K562 (cell line): ENCODE measurements around the gene TAF3. TPM values are rescaled to one million over a fixed set of nuclear protein-coding genes. Genes with fewer than 3 reads are reported as not detected.

ENCODE experiments used
- ATAC-seq: fragments of 200-7000 bp; cut with Tn5 transposase; 3 replicates; pipeline ENCODE4 v1.9.1; 2020; ENCODE audit warnings: moderate library complexity
- BruUV-seq: library from RNA; stranded (reverse); fragments of 400-500 nt; replicated peaks from 2 replicates; lab custom pipeline; 2021; lab: Mats Ljungman, UMichigan
- CTCF ChIA-PET: fragments of 300-600 bp; formaldehyde crosslinking; extraction: SDS; loops from one replicate; lab custom pipeline; 2021; ENCODE audit warnings: low intra/inter-chr PET ratio; lab: Yijun Ruan, JAX
- POLR2A ChIA-PET: fragments of 300-600, 350-650 bp; sonication (Branson Sonifier 250); formaldehyde crosslinking; extraction: SDS; loops from one replicate; lab custom pipeline; 2021; ENCODE audit warnings: antibody characterized with exemption, inconsistent platforms; lab: Yijun Ruan, JAX
- DNase-seq, 4 experiments: peaks; one replicate each; pipeline versions ENCODE4 v3.0.0 to v3.0.0-alpha.2; 2011 to 2018; ENCODE audit warnings: low spot score in 3 of 4, mixed read lengths in 3 of 4; ENCODE audit errors: extremely low read depth in 1 of 4
- FAIRE-seq: peaks from 2 replicates; lab custom pipeline; 2011; peaks lifted over from hg19 to GRCh38; lab: Jason Lieb, UNC
- H2AFZ ChIP-seq: 2 replicates; pipeline ENCODE4 v1.6.0; 2011; ENCODE audit warnings: low read depth, low read length, control low read depth, inconsistent platforms
- H3K27ac ChIP-seq: fragments of 200-600 bp; 3 replicates; pipeline ENCODE4 v1.8.0; 2011; ENCODE audit warnings: low read depth, mild to moderate bottlenecking, control low read depth, inconsistent platforms, low read length, moderate library complexity, mixed read lengths; ENCODE audit errors: extremely low read depth
- H3K27me3 ChIP-seq, 2 experiments: fragments of 300-600 bp in 1 of 2; 2 replicates in 1 of 2; 3 replicates in 1 of 2; pipeline versions ENCODE4 v1.6.0 to v1.8.0; 2011; ENCODE audit warnings: inconsistent platforms in 2 of 2, low read length in 2 of 2, mild to moderate bottlenecking in 1 of 2, mixed read lengths in 1 of 2, moderate library complexity in 1 of 2; ENCODE audit not compliant: control insufficient read depth in 2 of 2, insufficient read depth in 2 of 2
- H3K36me3 ChIP-seq: fragments of 300-600 bp; 3 replicates; pipeline ENCODE4 v1.8.0; 2011; ENCODE audit warnings: mild to moderate bottlenecking, low read length, inconsistent platforms; ENCODE audit not compliant: control insufficient read depth, insufficient read depth
- H3K4me1 ChIP-seq, 2 experiments: fragments of 200-600 bp in 1 of 2; replicated peaks in 1 of 2; 2 replicates in 1 of 2; 3 replicates in 1 of 2; pipeline versions ENCODE4 v1.5.1 to v1.8.0; 2011; ENCODE audit warnings: inconsistent platforms in 2 of 2, low read length in 2 of 2, mild to moderate bottlenecking in 1 of 2, mixed read lengths in 1 of 2, moderate library complexity in 1 of 2; ENCODE audit not compliant: control insufficient read depth in 2 of 2, insufficient read depth in 2 of 2
- H3K4me2 ChIP-seq: 2 replicates; pipeline ENCODE4 v1.6.1; 2011; ENCODE audit warnings: low read length, control low read depth, inconsistent platforms, mixed read lengths; ENCODE audit not compliant: insufficient read depth
- H3K4me3 ChIP-seq: fragments of 200-600 bp; sonication (generic), shearing (Covaris generic); 2 replicates; pipeline ENCODE4 v1.5.1; 2016; ENCODE audit warnings: control low read depth, inconsistent platforms
- H3K79me2 ChIP-seq: fragments of 200-600 bp; 3 replicates; pipeline ENCODE4 v1.8.0; 2011; ENCODE audit warnings: low read length, inconsistent platforms; ENCODE audit not compliant: control insufficient read depth, insufficient read depth
- H3K9ac ChIP-seq, 2 experiments: 2 replicates each; pipeline versions ENCODE4 v1.6.0 to v1.6.1; 2011; ENCODE audit warnings: low read depth in 2 of 2, low read length in 2 of 2, control low read depth in 1 of 2, inconsistent platforms in 1 of 2, mild to moderate bottlenecking in 1 of 2, mixed read lengths in 1 of 2; ENCODE audit not compliant: insufficient read depth in 1 of 2
- H3K9me1 ChIP-seq: one replicate; pipeline ENCODE4 v1.6.0; 2011; ENCODE audit warnings: inconsistent platforms, mild to moderate bottlenecking, low read length, moderate library complexity; ENCODE audit not compliant: control insufficient read depth, insufficient read depth
- H3K9me3 ChIP-seq: replicated peaks from 2 replicates; pipeline ENCODE4 v1.5.1; 2011; ENCODE audit warnings: low read depth, low read length, inconsistent platforms; ENCODE audit not compliant: control insufficient read depth, insufficient read depth
- H4K20me1 ChIP-seq: replicated peaks from 2 replicates; pipeline ENCODE4 v1.6.1; 2011; ENCODE audit warnings: low read length, inconsistent platforms, mixed read lengths; ENCODE audit not compliant: control insufficient read depth, insufficient read depth
- CBFA2T2 ChIP-seq: fragments of 450-650 bp; conservative IDR thresholded peaks from 2 replicates; pipeline ENCODE4 v1.6.1; 2017; ENCODE audit warnings: mild to moderate bottlenecking
- HMGXB4 ChIP-seq: sonication (generic); formaldehyde crosslinking; IDR thresholded peaks from 2 replicates; pipeline ENCODE4 v1.8.1; 2023; ENCODE audit warnings: mild to moderate bottlenecking, missing genetic modification reagents
- PKNOX1 ChIP-seq: fragments of 450-650 bp; IDR thresholded peaks from 2 replicates; pipeline ENCODE4 v1.6.1; 2016
- PURB ChIP-seq: sonication (generic); formaldehyde crosslinking; IDR thresholded peaks from 2 replicates; pipeline ENCODE4 v1.9.0; 2021; ENCODE audit warnings: low read depth, mild to moderate bottlenecking, missing genetic modification reagents
- RFX1 ChIP-seq: fragments of 450-650 bp; IDR thresholded peaks from 2 replicates; pipeline ENCODE4 v1.6.1; 2016; ENCODE audit warnings: mild to moderate bottlenecking, moderate library complexity
- WGBS: fragments of 100-300 bp; shearing (Covaris generic); methylation state at CpG from one replicate; pipeline ENCODE4 v1.1.6; 2016; ENCODE audit warnings: low coverage, mixed read lengths; ENCODE audit not compliant: insufficient coverage; ENCODE audit errors: missing lambda C conversion rate; 5-methylcytosine and 5-hydroxymethylcytosine counted together
- in situ Hi-C: fragments of 300-500 bp; cut with MboI; formaldehyde crosslinking; loops from 4 replicates; pipeline ENCODE4 v1.15.0; 2018; ENCODE audit warnings: inconsistent platforms, mixed read lengths
- intact Hi-C: fragments of 100-400 bp; cut with micrococcal nuclease; formaldehyde crosslinking; loops from 2 replicates; pipeline ENCODE4 v1.14.2; 2022
- polyA plus RNA-seq, 8 experiments: library from polyadenylated mRNA; depleted of rRNA in 4 of 8; stranded (reverse) in 5 of 8; unstranded in 3 of 8; fragments of >200 nt; fragmentation: Nextera tagmentation in 2 of 8; fragmentation: Illumina TruSeq in 1 of 8; extraction: Ambion mirVana in 2 of 8; extraction: Trizol in 1 of 8; gene quantifications; 2 replicates each; pipeline versions ENCODE4 v1.2.1 to v1.2.3, GENCODE V29; 2011 to 2014; ENCODE audit warnings: inconsistent platforms in 1 of 8, missing spikeins in 1 of 8
- total RNA-seq, 7 experiments: library from RNA; depleted of rRNA in 6 of 7; stranded (reverse); fragments of >200 nt in 6 of 7; fragmentation: Illumina TruSeq in 2 of 7; extraction: Trizol in 2 of 7; gene quantifications; 2 replicates each; pipeline versions ENCODE4 v1.2.1 to v1.2.3, GENCODE V29; 2011 to 2021; ENCODE audit warnings: low replicate concordance in 1 of 7
- TF ChIP-seq, protein P1 (sequence below): fragments of 250-450 bp; sonication (Bioruptor Pico); IDR thresholded peaks from 2 replicates; pipeline ENCODE4 v1.4.0; 2020; ENCODE audit warnings: mild to moderate bottlenecking

TAF3 gene
- total and polyA plus RNA-seq, 9 of the 15 experiments (the other 6 are each of a cell fraction or from before 2014, with no cell fraction given), result 1.5 to 9.9 (median 4.1) TPM

DNA sequence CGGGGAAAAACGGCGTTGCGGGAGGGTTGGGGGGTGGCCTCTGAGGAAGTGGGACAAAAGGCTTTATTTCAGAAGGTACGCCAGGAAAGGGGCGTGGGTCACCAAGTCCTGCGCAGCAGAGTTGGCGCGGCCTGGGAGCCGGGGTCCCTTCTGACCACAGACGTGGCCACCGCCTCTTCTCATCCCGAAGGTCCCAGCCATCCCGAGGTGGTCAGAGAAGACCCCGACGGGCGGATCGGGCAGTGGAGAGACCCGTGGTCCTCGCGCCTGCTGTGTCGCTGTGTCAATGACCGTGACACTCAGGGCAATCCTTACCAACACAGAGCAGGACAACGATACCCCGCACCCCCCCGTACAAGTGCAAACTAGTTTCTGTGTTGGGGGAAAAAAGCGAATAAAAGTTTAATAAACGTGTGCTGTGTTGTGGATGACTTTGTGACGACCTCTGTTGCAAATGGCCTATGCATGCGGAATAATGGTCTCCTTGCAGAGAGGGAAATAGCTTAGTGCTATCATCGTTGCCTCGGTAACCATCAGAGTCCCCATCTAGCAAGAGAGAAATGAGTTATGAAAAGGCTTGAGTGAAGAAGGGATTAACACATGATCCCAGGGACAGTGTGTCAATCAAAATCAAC, 216.8 kb downstream of the TAF3 start:
- DNase-seq (no peak), ATAC-seq (no peak), FAIRE-seq (no peak)
- Histone ChIP-seq H3K79me2 (no peaks in the 10 kb centered on the region), H3K9ac (no peak overlapping the region), H3K4me3 (no peak overlapping the region), H3K27ac (no peak overlapping the region), H2AFZ (no peak overlapping the region), H4K20me1 (no peaks in the 10 kb centered on the region), H3K27me3 (peaks cover 31 to 55% of the 10 kb centered on the region in 2 experiments), H3K4me2 (no peak overlapping the region), H3K9me3 (no peaks in the 10 kb centered on the region), H3K9me1 (no peaks in the 10 kb centered on the region), H3K36me3 (no peaks in the 10 kb centered on the region), H3K4me1 (peaks cover 0 to 15% of the 10 kb centered on the region in 2 experiments; a peak in 1 of 5 replicates)
- 17% methylated on average over 26 of the region's 32 CpGs for WGBS
- in situ Hi-C loops (no loop called here), intact Hi-C loops (loop anchor here (5.0 kb wide), 1 partner anchor 1262 kb away; no protein-coding TSS in a partner anchor)
- TF ChIP-seq RFX1, result peak; percentile 53
- TF ChIP-seq, protein P1, sequence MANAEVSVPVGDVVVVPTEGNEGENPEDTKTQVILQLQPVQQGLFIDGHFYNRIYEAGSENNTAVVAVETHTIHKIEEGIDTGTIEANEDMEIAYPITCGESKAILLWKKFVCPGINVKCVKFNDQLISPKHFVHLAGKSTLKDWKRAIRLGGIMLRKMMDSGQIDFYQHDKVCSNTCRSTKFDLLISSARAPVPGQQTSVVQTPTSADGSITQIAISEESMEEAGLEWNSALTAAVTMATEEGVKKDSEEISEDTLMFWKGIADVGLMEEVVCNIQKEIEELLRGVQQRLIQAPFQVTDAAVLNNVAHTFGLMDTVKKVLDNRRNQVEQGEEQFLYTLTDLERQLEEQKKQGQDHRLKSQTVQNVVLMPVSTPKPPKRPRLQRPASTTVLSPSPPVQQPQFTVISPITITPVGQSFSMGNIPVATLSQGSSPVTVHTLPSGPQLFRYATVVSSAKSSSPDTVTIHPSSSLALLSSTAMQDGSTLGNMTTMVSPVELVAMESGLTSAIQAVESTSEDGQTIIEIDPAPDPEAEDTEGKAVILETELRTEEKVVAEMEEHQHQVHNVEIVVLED (CRISPR knock-in tag), result no peak
- TF ChIP-seq PKNOX1, result peak; percentile 76
- TF ChIP-seq HMGXB4 (CRISPR knock-in tag), result no peak
- no peak for TF ChIP-seq CBFA2T2
- TF ChIP-seq PURB (CRISPR knock-in tag), result no peak
- ChIA-PET CTCF (no interaction called here), POLR2A (no interaction called here)
- no TSS peak for BruUV-seq
